ENCODE data around the gene ZACN. TPM values are rescaled to one million over a fixed set of nuclear protein-coding genes. Genes with fewer than 3 reads are reported as not detected.

ZACN gene
- total RNA-seq, 4 donors from 2014 or later, result not detected

GRCh38 chr17:76083536-76084182, 4.7 kb downstream of the ZACN start:
- H3K9me3 ChIP-seq, result no peaks in the 10 kb centered on the region
- no peak overlapping the region for H3K27ac ChIP-seq
- H3K4me3 ChIP-seq, result no peak overlapping the region
- H3K27me3 ChIP-seq, result peaks cover 0 to 22% (median 0%) of the 10 kb centered on the region in 4 donors
- WGBS, 2 donors, result 54% methylated on average over 6 of the region's 15 CpGs; no CpG with 5 or more reads in 1 of the 2 donors
- H3K4me1 ChIP-seq, result peaks cover 0 to 23% (median 4%) of the 10 kb centered on the region in 3 donors
- TF ChIP-seq CTCF (IDR thresholded peaks at IDR 0.05) (no peak), POLR2A (IDR thresholded peaks at IDR 0.05) (no peak)
- peaks cover 38 to 71% (median 52%) of the 10 kb centered on the region in 3 donors for H3K36me3 ChIP-seq
- intact Hi-C loops (cut with DNase I), result no loop called here
- no peak for DNase-seq

GRCh38 chr17:76085066-76085730, 6.2 kb downstream of the ZACN start:
- H3K27me3 ChIP-seq, result peaks cover 0 to 6% (median 0%) of the 10 kb centered on the region in 4 donors
- DNase-seq, result no peak
- peaks cover 0 to 12% (median 0%) of the 10 kb centered on the region in 3 donors for H3K4me1 ChIP-seq
- no peaks in the 10 kb centered on the region for H3K9me3 ChIP-seq
- H3K27ac ChIP-seq, result no peak overlapping the region
- H3K36me3 ChIP-seq, result peaks cover 54 to 87% (median 65%) of the 10 kb centered on the region in 3 donors
- TF ChIP-seq POLR2A (IDR thresholded peaks at IDR 0.05), result no peak
- TF ChIP-seq CTCF (IDR thresholded peaks at IDR 0.05), result no peak
- WGBS, 2 donors, result 77 to 89% methylated on average over 6 to 12 of the region's 17 CpGs
- no peak overlapping the region for H3K4me3 ChIP-seq
- intact Hi-C loops (cut with DNase I), result no loop called here

- TF ChIP-seq POLR2A (IDR thresholded peaks at IDR 0.05) (no peak), CTCF (IDR thresholded peaks at IDR 0.05) (no peak)
- Histone ChIP-seq H3K36me3 (peaks cover 59 to 93% (median 66%) of the 10 kb centered on the region in 3 donors), H3K4me3 (no peak overlapping the region), H3K4me1 (peaks cover 0 to 13% (median 0%) of the 10 kb centered on the region in 3 donors), H3K9me3 (no peaks in the 10 kb centered on the region), H3K27me3 (no peaks in the 10 kb centered on the region), H3K27ac (no peak overlapping the region)
- intact Hi-C loops (cut with DNase I), result no loop called here
- WGBS, 2 donors, result 83 to 94% methylated on average over 4 to 12 of the region's 13 CpGs
- DNase-seq, result no peak
Observed at GRCh38 chr17:76085731-76086366, 6.9 kb downstream of the ZACN start.

GRCh38 chr17:76086384-76086783, 7.4 kb downstream of the ZACN start:
- TF ChIP-seq POLR2A (IDR thresholded peaks at IDR 0.05) (no peak), CTCF (IDR thresholded peaks at IDR 0.05) (no peak)
- Histone ChIP-seq H3K36me3 (peaks cover 59 to 99% (median 66%) of the 10 kb centered on the region in 3 donors), H3K27me3 (no peaks in the 10 kb centered on the region), H3K27ac (no peak overlapping the region), H3K4me1 (peaks cover 0 to 19% (median 0%) of the 10 kb centered on the region in 3 donors), H3K9me3 (no peaks in the 10 kb centered on the region), H3K4me3 (no peak overlapping the region)
- WGBS, 2 donors, result 80% methylated on average over 1 of the region's 9 CpGs; no CpG with 5 or more reads in 1 of the 2 donors
- no peak for DNase-seq
- intact Hi-C loops (cut with DNase I), result no loop called here

- 90% methylated on average over 2 of the region's 11 CpGs; no CpG with 5 or more reads in 1 of the 2 donors for WGBS, 2 donors
- H3K27me3 ChIP-seq, result no peaks in the 10 kb centered on the region
- TF ChIP-seq POLR2A (IDR thresholded peaks at IDR 0.05) (no peak), CTCF (IDR thresholded peaks at IDR 0.05) (no peak)
- H3K9me3 ChIP-seq, result no peaks in the 10 kb centered on the region
- H3K4me1 ChIP-seq, result peaks cover 0 to 25% (median 0%) of the 10 kb centered on the region in 3 donors
- peaks cover 63 to 100% (median 69%) of the 10 kb centered on the region in 3 donors for H3K36me3 ChIP-seq
- no peak overlapping the region for H3K27ac ChIP-seq
- intact Hi-C loops (cut with DNase I), result no loop called here
- H3K4me3 ChIP-seq, result no peak overlapping the region
- DNase-seq, result no peak
Observed at GRCh38 chr17:76087531-76087930, 8.5 kb downstream of the ZACN start.

Measured in esophagus squamous epithelium (tissue), 5 donors.